Posterior vena cava (tissue), 2 donors: ENCODE results near the gene TREH. TPM values are rescaled to one million over a fixed set of nuclear protein-coding genes. Genes with fewer than 3 reads are reported as not detected.

Source experiments
- DNase-seq: peaks from one replicate; pipeline ENCODE4 v3.0.0-alpha.2; 2020; ENCODE audit warnings: low spot score
- intact Hi-C, 2 donors: fragments of 100-400 bp; cut with DNase I; formaldehyde crosslinking; loops; one replicate each; pipeline versions ENCODE4 v1.14.1 to v1.14.2; 2022 to 2023
- total RNA-seq, 2 donors: library from RNA; stranded (reverse); fragmentation: NEBNext Ultra II Directional; extraction: Animal tissue kit (Norgen Biotek cat#: 25700); gene quantifications; one replicate each; pipeline ENCODE4 v1.2.1, GENCODE V29; 2021
- donor health status: DM: yes; HTN: yes; CAD: no.
- donor health status: DM: yes; HTN: yes; CAD: no.

Gene TREH
- total RNA-seq, 2 donors from 2014 or later, result not detected

DNA sequence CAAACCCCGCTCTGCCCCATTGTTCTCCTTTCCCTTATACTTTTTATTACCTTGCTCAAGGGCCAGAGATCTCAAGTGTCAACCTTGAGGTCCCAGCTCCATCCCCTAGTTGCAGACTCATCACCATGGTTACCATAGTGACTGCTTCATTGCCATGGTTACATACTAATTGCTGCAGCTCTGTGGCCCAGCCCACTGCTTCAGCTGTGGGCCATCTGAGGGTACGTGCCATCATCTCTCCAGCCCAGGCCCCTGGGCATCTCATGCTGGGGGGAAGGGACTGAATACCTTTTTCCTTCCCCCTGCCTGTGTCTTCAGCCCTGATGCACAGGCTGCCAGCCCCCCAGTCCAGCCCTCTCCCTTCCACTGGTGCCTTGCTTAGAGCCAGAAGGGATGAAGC is 22.2 kb downstream of the TREH start:
- intact Hi-C loops, result no loop called here
- DNase-seq, result peak; percentile 44

DNA sequence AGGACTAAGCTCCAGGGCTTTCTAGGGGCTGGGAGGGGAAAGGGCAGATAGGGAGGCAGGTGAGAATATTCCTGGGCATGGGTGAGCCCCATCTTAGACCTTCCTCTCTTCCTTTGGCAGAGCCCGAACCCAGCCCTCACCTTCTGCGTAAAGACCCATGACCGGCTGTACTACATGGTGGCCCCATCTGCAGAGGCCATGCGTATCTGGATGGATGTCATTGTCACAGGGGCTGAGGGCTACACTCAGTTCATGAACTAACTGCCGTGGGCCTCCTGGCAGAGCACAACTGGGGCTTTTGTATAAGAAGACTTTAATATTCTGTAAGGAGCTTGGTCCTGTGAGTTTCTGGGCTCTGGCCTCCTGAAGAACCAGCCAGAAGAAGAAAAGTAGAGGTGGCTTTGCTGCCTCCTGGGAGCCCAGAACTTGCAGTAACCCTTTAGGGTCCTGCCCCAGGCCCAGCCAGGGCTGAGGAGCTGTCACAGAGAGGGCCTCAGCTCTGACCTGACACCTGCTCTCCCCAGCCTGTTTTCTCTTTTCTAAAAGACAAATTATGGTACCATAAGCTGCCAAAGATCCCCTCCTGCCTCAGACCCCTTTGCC is 22.8 kb downstream of the TREH start:
- intact Hi-C loops, result no loop called here
- DNase-seq, result peak; percentile 57

DNA sequence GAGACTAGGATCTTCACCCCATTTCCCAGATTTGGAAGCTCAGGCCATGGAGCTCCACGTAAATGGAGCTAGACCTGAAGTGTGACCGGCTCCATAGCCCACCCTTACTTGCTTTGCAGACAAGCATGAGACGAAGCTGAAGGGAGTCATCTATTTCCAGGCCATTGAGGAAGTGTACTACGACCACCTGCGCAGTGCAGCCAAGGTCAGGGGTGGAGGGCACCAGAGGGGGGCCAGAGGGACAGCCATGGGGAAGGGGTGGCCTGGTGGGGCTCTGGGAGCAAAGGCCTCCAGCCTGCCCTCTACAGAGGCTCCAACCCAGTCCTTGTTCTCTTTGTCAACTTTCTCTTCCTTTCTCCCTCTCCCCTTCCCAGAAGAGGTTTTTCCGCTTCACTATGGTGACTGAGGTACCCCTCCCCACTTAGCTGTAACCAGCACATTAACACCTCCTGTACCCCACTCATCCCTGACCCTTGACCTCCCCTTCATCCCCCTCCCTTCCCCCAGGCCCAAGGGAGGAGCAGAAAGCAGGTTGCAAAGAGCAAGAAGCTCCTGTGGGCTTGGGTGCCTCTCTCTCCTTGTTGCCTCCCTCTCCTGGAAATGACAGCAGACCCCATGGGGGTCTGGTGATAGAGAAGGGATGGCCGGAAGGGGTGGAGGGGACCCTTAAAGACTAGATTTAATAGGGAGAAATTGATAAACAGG is 23.8 kb downstream of the TREH start:
- peak; percentile 55 for DNase-seq
- intact Hi-C loops, result no loop called here

DNA sequence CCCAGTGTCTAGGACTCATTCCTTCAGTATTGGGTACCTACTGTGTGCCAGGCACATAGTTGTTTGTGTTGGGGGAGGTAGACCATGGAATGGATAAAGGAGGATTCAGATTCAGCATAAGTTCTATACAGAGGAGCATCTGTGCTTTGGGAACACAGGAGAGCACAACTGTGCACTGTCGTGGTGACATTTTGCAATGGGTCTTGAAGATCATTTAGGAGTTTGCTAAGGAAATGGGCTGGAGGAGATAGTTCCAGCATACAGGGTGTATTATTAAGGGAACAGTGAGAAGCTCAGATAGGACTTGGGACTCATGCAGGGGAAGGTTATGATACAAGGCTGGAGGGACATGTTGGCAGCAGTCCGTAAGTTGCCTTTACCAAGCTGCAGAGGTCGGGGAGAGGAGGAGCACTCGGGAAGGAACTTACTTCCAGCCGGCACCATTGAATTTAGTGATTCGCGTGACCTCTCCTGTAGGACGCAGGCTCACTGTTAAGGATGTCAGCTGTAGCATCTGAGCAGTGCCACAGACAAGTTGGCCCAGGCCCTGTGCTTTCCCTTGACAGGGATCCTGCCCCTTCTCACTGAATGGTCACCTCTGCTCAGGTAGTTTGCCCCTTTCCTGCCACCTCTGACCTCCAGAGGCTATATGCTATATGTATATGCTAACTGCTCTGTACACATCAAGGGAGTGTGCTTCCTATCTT is 25.6 kb downstream of the TREH start:
- DNase-seq, result peak; percentile 51
- intact Hi-C loops, result no loop called here

DNA sequence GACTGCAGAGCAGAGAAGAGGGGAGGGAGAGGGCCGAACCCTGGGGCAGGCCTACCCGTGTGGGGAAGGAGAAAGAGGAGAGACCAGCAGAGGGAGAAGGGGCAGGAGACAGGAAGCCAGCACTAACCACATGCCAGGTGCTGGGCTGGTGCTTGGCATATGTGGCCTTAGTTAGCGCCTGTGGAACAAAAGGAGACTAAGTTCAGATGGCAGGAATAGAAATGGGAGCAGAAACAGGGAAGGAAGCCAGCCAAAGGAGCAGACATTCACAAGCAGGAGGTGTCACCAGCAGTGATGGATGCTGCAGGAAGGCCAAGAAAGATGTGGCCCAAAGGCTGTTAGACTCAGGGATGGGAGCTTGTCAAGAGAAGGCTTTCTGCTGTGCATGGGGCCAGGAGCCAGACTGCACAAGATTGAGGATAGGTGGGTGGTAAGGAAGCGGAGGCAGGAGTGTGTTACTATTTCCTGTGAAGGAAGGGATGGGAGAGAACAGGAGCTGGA is 26.7 kb downstream of the TREH start:
- peak; percentile 37 for DNase-seq
- intact Hi-C loops, result no loop called here

DNA sequence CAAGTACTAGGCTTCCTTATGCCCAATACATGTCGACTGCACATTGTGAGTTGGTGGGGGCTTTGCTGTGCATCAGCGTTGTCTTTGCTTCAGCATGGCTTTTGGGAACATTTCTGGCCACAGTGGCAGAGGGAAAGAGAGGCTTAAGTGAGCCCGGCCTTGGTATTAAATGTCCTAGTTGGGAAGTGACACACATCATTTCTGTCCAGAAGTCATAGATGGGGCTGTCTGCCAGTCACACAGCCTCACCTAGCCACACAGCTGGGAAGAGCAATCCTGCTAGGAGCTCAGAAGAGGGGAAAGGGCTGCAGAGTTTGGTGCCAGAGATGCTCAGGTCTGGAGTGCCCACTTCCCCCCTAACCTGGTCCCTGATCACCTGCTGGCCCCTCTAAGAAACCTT is 27.6 kb downstream of the TREH start:
- DNase-seq, result peak; percentile 20
- intact Hi-C loops, result no loop called here

DNA sequence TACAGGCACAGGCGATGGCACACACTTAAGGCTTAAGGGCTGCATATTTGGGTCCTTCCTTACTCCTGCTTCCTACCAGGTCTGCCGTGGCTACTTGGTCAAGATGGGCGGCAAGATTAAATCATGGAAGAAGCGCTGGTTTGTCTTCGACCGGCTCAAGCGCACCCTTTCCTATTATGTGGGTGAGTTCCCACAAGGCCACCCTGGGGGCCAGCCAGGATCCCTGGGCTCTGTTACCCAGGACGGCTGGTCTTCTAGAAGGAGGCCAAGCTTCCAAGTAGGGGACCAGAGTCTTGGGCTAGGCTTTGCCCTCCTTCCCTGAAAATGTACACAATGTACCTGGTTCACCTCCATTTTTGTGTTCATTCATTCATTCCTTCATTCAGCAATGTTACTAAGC is 29.1 kb downstream of the TREH start:
- DNase-seq, result peak; percentile 61
- intact Hi-C loops, result no loop called here

DNA sequence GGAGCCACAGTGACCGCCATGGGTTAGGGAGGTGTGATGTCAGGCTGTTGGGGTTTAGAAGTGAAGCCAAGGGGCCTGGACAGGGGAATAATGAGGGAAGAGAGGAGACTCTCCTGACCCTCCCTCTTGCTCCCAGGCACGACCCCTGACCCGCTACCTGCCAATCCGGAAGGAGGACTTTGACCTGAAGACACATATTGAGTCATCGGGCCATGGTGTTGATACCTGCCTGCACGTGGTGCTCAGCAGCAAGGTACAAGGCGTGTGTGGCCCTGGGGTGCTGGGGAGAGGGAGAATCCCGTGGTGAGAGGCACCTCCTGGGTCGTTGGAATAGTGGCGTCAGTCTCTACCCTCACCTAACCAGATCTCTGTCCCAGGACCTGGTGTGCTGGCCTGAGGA is 29.5 kb downstream of the TREH start:
- intact Hi-C loops, result no loop called here
- peak; percentile 62 for DNase-seq

DNA sequence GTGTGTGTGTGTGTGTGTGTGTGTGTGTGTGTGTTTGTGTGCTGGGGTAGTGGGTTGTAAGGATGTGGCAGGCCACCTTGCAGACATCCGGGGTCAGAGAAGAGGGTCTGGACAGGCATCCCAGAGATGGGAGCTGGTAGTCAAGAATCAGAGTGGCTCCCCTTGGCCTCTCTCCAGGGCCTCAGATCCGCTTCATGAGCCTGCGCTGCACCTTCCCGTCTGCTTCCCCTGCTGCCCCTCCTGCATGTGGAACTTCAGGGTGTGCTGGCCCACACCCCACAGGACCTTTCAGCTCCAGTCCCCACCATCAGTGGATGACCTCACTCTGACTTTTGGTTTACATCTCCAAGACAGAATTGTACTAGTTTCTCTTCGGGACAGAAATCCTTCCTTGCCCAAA is 31.2 kb downstream of the TREH start:
- intact Hi-C loops, result no loop called here
- peak; percentile 47 for DNase-seq

DNA sequence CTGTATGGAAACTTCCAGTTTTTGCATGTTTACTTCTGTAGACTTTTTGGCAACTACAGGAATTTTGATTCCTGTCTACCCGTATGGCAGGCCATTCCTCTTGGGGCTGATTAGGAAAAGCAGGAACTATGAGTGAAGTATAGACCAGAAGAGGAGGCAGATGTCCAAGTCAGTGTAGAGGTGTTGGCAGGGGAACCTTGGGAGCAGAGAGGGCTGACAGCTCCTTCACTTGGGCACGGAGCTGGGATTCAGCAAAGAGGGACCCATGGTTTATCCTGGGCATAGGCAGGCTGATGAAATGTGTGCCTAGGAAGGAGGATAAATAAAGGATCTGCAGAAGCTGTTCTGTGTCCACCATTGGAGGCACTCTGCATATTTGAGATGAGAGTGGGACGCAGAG is 33.1 kb downstream of the TREH start:
- intact Hi-C loops, result no loop called here
- peak; percentile 57 for DNase-seq

DNA sequence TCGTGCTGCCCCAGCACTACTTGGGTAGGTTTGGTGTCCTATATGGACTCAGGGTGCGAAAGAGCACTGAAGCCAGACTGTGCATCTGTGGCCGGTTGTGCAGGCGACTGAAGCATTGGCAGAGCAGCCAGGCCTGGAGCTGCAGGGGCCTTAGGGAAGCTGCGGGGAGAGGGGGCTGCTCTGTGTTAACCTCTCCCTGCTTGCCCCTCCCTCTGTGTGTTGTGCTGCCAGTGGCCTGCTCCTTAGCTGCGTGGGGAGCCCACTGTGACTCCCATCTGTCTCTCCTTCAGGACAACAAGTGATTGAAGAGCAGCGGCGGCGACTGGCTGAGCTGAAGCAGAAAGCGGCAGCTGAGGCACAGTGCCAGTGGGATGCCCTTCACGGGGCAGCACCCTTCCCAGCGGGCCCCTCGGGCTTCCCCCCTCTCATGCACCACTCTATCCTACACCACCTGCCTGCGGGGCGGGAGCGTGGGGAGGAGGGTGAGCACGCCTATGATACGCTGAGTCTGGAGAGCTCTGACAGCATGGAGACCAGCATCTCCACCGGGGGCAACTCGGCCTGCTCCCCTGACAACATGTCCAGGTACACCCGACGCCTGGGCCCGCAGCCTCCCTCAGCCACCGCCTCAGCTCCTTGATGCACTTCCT is 34.3 kb downstream of the TREH start:
- intact Hi-C loops, result no loop called here
- no peak for DNase-seq

DNA sequence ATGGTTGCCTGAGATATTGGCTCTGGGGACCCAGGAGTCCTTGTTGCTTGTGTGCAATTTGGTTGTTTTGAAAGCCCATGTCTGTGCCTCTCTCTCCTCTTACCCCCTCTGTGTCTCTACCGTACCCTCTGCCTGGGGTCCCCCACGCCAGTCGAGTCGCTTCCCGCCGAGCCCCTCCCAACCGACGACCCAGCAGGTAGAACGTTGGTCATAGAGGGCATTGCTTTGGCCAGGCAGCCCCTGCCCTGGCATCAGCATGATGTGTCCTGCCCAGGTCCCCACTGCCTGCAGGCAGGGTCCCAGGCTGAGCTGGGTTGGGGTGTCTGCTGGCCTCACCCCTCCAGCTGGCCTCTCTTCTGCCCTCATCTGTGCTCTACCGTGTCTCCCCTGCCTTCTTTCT is 35.0 kb downstream of the TREH start:
- intact Hi-C loops, result no loop called here

DNA sequence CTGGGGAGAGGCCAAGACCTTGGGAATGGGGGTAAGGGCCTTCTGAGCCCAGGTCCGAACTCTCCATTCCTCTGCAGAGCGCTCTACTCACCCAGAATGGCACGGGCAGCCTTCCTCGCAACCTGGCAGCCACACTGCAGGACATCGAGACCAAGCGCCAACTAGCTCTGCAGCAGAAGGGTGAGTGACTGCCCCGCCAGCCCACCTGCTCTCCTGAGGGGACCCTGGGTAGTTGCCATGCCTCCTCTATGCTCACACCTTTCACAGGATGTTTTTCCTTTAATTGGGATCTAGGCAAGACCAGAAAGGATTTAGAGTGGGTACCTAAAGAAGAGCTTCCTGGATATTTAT is 35.5 kb downstream of the TREH start:
- DNase-seq, result no peak
- intact Hi-C loops, result no loop called here

More for the DNA sequence above, 35.0 kb downstream of the TREH start:
- no peak for DNase-seq

DNA sequence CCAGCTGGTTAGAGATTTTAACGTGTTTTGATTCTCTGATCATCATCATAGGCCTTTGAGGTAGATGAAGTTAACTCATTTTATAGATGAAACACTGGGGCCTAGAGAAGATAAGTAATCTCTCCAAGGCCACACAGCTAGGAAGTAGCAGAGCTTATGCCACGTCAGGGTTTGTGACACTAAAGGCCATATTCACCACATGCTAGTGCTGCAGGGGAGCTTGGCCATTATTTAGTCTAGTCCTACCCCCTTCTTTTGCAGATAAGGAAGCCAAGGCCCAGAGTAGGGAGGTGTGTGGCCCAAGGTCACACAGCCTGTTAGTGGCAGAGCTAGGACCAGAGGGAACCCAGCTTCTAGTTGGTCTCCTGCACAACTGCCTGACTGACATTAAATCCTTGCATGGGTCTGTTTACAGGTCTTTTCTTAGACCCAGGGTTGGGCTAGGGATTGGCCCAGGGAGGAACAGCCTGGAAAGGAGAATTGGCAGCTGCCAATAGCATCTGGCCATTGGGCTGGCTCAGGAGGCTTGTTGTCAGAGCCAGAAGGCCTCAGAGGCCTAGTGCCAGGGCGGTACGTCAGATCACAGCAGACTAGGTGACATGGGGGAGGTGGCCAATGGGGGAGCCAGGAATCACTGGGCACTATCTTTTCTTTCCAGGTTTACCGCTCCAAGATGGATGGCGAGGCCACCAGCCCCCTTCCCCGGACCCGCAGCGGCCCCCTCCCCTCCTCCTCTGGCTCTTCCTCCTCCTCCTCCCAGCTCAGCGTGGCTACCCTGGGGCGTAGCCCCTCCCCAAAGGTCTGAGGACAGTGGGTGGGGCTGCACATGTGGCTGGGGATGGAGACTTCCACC is 36.1 kb downstream of the TREH start:
- no peak for DNase-seq
- intact Hi-C loops, result no loop called here

DNA sequence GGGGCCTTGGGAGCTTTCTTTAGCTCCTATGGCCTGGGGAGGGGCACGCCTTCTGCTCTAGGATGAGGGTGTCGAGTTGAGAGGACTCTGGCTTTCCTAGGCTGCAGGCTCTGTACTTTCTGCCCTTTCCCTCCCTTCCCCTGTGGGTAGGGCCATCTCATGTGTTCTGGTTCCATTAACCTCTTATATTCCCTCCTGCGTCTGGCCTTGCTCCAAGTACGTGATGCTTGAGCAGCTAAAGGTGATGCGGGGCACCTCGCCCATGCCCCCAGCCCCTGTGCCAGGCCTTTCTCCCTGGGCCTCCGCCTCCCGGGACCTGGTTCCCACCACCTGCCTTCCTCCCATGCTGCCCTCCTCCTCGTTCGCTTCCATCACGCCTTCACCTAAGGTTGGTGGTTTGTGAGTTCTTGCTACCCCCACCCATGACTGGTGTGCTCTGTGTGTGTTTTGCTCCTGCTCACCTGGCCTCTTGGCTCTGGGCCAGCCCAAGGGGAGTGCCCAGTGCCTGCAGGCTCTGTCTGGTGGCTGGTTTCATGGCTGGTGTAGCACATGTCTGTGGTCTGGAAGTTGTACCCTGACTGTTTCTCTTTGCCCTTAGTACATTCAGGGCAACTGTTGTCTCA is 37.9 kb downstream of the TREH start:
- intact Hi-C loops, result no loop called here
- no peak for DNase-seq

DNA sequence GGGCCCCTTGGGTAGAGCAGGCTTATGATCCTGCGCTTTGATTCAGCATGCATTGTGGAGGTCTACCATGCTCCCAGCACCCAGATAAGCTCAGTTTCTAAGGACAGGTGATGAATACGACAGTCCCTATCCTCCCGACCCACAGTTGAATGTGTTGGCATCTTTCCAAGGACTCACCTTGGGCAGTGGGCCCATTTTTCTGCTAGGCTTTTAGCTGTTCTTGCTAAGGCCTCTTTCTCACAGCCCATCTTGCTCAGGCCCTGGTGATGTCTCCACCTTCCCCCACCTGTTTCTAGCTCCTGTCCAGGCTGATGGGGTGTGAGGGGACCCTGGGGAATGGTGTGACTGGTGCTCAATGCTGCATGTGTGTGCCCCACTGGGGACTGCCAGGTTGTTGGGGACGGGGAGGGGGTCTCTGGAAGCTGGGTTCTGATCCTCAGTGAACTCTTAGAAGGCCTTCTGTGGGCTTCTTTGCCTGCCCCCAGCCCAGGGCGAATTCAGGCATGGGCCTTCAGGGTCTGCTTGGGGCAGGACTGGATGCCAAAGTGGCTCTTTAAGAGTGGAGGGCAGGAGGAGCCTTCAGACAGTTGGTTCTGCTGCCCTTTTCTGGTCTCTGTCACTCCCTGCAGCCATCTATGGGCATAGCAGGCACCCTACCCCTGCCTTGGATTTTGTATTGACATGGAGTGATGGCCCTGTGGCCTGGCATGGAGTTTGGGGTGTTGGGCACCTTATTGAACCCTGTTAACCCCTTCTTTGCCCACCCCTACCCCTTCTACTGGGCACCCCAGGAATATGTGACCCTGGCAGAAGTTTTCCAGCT is 38.9 kb downstream of the TREH start:
- no peak for DNase-seq
- intact Hi-C loops, result no loop called here

DNA sequence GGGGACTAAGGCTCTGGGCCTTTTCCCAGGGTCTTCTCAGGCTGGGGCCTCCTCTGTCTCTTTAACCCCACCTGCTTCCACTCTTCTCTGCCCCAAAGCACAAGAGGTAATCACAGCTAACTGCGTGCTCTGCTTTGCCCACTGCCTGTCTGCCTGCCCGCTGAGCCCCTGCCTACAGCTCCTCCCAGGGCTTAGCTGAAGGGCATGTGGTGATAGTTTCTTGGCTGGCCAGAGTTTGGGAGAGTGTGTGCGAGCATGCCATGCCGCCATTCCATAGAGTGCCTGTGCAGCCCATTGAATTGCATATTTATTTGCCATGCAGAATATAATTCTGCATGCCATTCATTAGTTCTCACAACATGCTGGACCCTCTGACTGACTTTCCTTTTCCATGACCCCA is 39.6 kb downstream of the TREH start:
- no peak for DNase-seq
- intact Hi-C loops, result no loop called here

DNA sequence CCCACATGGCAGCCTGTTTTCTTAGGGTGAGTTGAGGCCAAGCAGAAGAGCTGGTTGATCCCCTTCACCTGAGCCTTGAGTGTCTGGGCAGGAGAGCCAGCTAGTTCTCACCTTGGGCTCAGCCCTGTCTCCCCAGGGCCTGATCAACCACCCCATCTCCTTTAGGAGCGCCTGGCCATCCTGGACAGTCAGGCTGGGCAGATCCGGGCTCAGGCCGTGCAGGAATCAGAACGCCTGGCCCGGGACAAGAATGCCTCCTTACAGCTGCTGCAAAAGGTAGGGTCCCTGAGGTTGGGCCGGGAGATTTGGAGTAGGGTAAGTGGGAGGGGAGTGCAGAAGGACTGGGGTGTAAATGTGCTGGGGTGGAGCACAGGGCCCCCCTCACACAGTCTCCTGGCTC is 40.7 kb downstream of the TREH start:
- DNase-seq, result no peak
- intact Hi-C loops, result no loop called here
